CD4-positive, alpha-beta T cell (primary cell): Measurements from ENCODE around the gene RECQL5. TPM values are rescaled to one million over a fixed set of nuclear protein-coding genes. Genes with fewer than 3 reads are reported as not detected.

ENCODE experiments used
- ATAC-seq: fragments of 200-7000 bp; cut with Tn5 transposase; one replicate; pipeline ENCODE4 v1.10.0; 2022; ENCODE audit warnings: mild to moderate bottlenecking; ENCODE audit not compliant: poor library complexity
- CTCF ChIA-PET: fragments of 350-600 bp; sonication (Branson Sonifier 250); formaldehyde crosslinking; loops from one replicate; lab custom pipeline; 2021; ENCODE audit warnings: antibody characterized with exemption, inconsistent platforms; lab: Charles Lee
- POLR2A ChIA-PET: fragments of 350-600 bp; sonication (Branson Sonifier 250); formaldehyde crosslinking; loops from one replicate; lab custom pipeline; 2021; ENCODE audit warnings: antibody characterized with exemption, inconsistent platforms; lab: Charles Lee
- DNase-seq, 14 experiments: peaks; one replicate each; pipeline ENCODE4 v3.0.0-alpha.2; 2013 to 2020; ENCODE audit warnings: mixed read lengths in 2 of 14
- H3K27ac ChIP-seq, 2 donors: one replicate each; pipeline versions ENCODE4 v1.5.1 to v1.7.0; 2013; ENCODE audit warnings: low read length in 2 of 2, low read depth in 1 of 2, mild to moderate bottlenecking in 1 of 2
- H3K27me3 ChIP-seq, 2 experiments: 1 replicate in 1 of 2; 2 replicates in 1 of 2; pipeline versions ENCODE4 v1.6.1 to v1.7.0; 2013; ENCODE audit warnings: low read length in 2 of 2, control low read depth in 1 of 2, mild to moderate bottlenecking in 1 of 2, moderate library complexity in 1 of 2; ENCODE audit not compliant: insufficient read depth in 2 of 2, control insufficient read depth in 1 of 2
- H3K36me3 ChIP-seq: one replicate; pipeline ENCODE4 v1.6.1; 2013; ENCODE audit warnings: low read length, control low read depth; ENCODE audit not compliant: insufficient read depth
- H3K4me1 ChIP-seq: one replicate; pipeline ENCODE4 v1.6.1; 2013; ENCODE audit warnings: low read length, control low read depth; ENCODE audit not compliant: insufficient read depth
- H3K4me3 ChIP-seq: one replicate; pipeline ENCODE4 v1.5.1; 2013; ENCODE audit warnings: mild to moderate bottlenecking, low read length, moderate library complexity
- H3K9me3 ChIP-seq, 2 experiments: 1 replicate in 1 of 2; 2 replicates in 1 of 2; pipeline versions ENCODE4 v1.6.1 to v1.7.0; 2013; ENCODE audit warnings: low read length in 2 of 2, mild to moderate bottlenecking in 2 of 2, control low read depth in 1 of 2, moderate library complexity in 1 of 2; ENCODE audit not compliant: control insufficient read depth in 1 of 2, insufficient read depth in 1 of 2
- H3K27ac Mint-ChIP-seq: one replicate; pipeline ENCODE4 v1.8.0; 2020; ENCODE audit warnings: mixed read lengths
- H3K27me3 Mint-ChIP-seq: one replicate; pipeline ENCODE4 v1.8.0; 2021; ENCODE audit warnings: mixed read lengths
- H3K36me3 Mint-ChIP-seq: one replicate; pipeline ENCODE4 v1.8.0; 2021; ENCODE audit warnings: low read depth, mixed read lengths
- H3K4me1 Mint-ChIP-seq: one replicate; pipeline ENCODE4 v1.8.0; 2021; ENCODE audit warnings: low read depth, mixed read lengths
- H3K4me3 Mint-ChIP-seq: one replicate; pipeline ENCODE4 v1.8.0; 2020; ENCODE audit warnings: mild to moderate bottlenecking, mixed read lengths
- H3K9me3 Mint-ChIP-seq: one replicate; pipeline ENCODE4 v1.8.0; 2020; ENCODE audit warnings: mixed read lengths
- intact Hi-C, 2 experiments: fragments of 100-400 bp; cut with DNase I in 1 of 2; cut with micrococcal nuclease in 1 of 2; formaldehyde crosslinking; loops; one replicate each; pipeline versions ENCODE4 v1.15.1 to v1.9.0; 2023 to 2025; cut with DNase I, micrococcal nuclease
- total RNA-seq, 174 experiments: library from RNA in 2 of 174; stranded (reverse) in 2 of 174; gene quantifications; one replicate each; pipeline ENCODE4 v1.2.3 and lab custom pipeline; 2021 to 2026
- TF ChIP-seq, protein P1 (sequence below): fragments of 200-600 bp; IDR thresholded peaks from one replicate; pipeline ENCODE4 v1.8.0; 2022; ENCODE audit warnings: antibody characterized with exemption, mild to moderate bottlenecking

The RECQL5 gene
- total RNA-seq, 2 experiments from 2014 or later, result 16.4 to 17.7 TPM

DNA sequence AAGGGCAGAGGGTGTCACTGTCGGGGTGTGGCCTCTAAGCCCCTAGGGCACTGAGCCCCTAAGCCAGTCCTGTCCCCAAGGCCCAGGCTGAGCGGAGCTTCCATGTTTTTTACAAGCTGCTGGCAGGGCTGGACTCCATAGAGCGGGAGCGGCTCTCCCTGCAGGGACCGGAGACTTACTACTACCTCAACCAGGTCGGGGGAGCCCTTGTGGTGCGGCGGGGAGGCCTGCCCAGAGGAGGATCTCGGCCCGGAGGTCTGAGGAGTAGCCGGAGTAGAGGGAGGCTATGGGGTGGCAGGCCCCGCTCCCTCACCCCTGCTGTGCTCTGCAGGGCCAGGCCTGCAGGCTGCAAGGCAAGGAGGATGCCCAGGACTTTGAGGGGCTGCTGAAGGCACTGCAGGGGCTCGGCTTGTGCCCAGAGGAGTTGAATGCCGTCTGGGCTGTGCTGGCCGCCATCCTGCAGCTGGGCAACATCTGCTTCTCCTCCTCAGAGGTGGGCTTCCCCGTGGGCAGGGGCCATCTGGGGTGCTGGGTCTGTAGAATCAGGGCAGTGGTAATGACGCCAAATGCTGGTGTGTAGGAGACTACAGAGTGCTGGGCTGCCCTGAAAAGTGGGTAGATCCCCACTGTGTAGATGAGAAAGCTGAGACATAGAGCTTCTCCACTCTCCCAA is 74.5 kb downstream of the RECQL5 start:
- Histone ChIP-seq H3K27ac (no peak overlapping the region), H3K4me1 (peaks cover 30% of the 10 kb centered on the region), H3K36me3 (no peaks in the 10 kb centered on the region), H3K27me3 (no peaks in the 10 kb centered on the region), H3K9me3 (no peaks in the 10 kb centered on the region), H3K4me3 (no peak overlapping the region)
- ATAC-seq (no peak), DNase-seq (no peak)
- no peak overlapping the region for H3K4me3 Mint-ChIP-seq
- no peaks in the 10 kb centered on the region for H3K36me3 Mint-ChIP-seq
- ChIA-PET CTCF (no interaction called here), POLR2A (no interaction called here)
- H3K4me1 Mint-ChIP-seq, result peaks cover 11% of the 10 kb centered on the region
- H3K9me3 Mint-ChIP-seq, result no peaks in the 10 kb centered on the region
- H3K27me3 Mint-ChIP-seq, result no peaks in the 10 kb centered on the region
- no peak overlapping the region for H3K27ac Mint-ChIP-seq
- TF ChIP-seq, protein P1, sequence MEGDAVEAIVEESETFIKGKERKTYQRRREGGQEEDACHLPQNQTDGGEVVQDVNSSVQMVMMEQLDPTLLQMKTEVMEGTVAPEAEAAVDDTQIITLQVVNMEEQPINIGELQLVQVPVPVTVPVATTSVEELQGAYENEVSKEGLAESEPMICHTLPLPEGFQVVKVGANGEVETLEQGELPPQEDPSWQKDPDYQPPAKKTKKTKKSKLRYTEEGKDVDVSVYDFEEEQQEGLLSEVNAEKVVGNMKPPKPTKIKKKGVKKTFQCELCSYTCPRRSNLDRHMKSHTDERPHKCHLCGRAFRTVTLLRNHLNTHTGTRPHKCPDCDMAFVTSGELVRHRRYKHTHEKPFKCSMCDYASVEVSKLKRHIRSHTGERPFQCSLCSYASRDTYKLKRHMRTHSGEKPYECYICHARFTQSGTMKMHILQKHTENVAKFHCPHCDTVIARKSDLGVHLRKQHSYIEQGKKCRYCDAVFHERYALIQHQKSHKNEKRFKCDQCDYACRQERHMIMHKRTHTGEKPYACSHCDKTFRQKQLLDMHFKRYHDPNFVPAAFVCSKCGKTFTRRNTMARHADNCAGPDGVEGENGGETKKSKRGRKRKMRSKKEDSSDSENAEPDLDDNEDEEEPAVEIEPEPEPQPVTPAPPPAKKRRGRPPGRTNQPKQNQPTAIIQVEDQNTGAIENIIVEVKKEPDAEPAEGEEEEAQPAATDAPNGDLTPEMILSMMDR, result no peak
- intact Hi-C loops, result no loop called here

DNA sequence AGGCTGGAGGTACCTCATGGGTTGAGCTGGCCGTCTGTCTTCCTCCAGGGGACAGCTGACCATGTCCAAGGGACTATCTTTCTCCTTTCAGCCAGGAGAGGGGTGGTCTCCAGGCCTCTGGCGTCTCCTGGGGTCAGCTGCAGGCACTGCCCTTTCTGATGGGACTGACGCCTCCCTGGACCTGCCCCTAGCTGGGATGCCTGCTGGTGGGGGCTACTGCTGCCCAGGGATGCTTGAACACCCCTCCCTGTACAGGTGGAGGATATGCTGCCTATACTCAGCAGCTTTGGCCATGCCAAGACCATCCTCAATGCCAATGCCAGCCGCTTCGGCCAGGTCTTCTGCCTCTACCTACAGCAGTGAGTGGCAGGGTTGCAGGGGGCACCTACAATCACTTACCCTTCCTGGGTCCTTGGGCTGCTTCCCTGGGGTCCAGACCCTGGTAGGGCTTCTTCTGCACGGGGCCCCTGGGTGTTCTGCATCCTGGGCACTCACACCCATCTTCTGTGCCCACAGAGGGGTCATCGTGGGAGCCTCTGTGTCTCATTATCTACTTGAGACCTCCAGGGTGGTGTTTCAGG is 75.1 kb downstream of the RECQL5 start:
- peaks cover 11% of the 10 kb centered on the region for H3K4me1 Mint-ChIP-seq
- Histone ChIP-seq H3K4me1 (peaks cover 32% of the 10 kb centered on the region), H3K4me3 (no peak overlapping the region), H3K36me3 (no peaks in the 10 kb centered on the region), H3K27me3 (no peaks in the 10 kb centered on the region), H3K9me3 (no peaks in the 10 kb centered on the region), H3K27ac (no peak overlapping the region)
- no peak for DNase-seq
- no peak overlapping the region for H3K4me3 Mint-ChIP-seq
- ATAC-seq, result no peak
- H3K27ac Mint-ChIP-seq, result peak overlapping the region; percentile 9
- POLR2A ChIA-PET, result no interaction called here
- H3K27me3 Mint-ChIP-seq, result no peaks in the 10 kb centered on the region
- TF ChIP-seq, protein P1, result no peak
- CTCF ChIA-PET, result no interaction called here
- intact Hi-C loops, result no loop called here
- H3K9me3 Mint-ChIP-seq, result no peaks in the 10 kb centered on the region
- no peaks in the 10 kb centered on the region for H3K36me3 Mint-ChIP-seq

DNA sequence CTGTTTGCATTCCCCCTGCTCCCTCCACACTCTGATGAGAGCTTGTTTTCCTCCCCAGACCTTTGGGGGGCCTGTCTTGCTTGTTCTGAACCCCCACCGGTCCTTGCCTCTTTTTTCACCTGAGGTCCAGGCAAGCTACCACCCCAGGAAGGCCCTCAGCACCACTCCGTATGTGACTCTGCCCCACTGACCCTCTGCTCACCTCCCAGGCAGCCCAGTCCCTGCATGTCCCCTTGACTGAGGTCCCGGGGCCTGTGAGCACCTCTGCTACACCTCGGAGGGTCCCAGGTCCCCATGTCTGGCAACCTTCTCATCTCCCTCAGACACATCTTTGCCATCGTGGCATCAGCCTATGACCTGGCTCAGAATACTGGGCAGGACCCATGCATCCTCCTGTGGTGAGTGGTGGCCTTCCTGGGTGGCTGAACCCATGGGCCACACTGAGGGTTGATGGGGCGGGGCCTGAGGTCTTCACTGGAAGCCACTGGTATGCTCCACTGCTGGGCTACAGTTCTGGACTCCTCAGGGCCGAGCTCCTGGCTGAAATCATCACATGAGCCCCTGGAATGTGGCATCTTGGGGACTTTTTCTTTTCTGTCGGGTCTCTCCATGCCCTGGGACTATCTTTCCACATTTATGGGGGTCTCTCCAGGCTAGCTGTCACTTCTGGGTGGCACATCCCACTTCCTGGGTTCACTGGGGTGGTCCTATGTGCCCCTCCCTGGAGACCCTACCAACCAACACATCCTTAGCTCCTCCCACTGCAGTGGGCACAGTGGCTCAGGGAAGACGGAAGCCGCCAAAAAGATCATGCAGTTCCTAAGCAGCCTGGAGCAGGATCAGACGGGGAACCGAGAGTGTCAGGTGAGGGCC is 75.9 kb downstream of the RECQL5 start:
- H3K9me3 Mint-ChIP-seq, result no peaks in the 10 kb centered on the region
- ChIA-PET POLR2A (interaction anchor here (1.3 kb wide), 1 partner anchor 135 kb away, joined by 3 read pairs; the partner anchor contains the start of gene TMEM94), CTCF (no interaction called here)
- peak in 1 of 14 experiments; percentile 29 for DNase-seq
- H3K27me3 Mint-ChIP-seq, result no peaks in the 10 kb centered on the region
- TF ChIP-seq, protein P1, result no peak
- Histone ChIP-seq H3K27me3 (no peaks in the 10 kb centered on the region), H3K9me3 (no peaks in the 10 kb centered on the region), H3K27ac (no peak overlapping the region), H3K4me1 (peaks cover 32% of the 10 kb centered on the region), H3K36me3 (no peaks in the 10 kb centered on the region), H3K4me3 (no peak overlapping the region)
- ATAC-seq, result no peak
- no peaks in the 10 kb centered on the region for H3K36me3 Mint-ChIP-seq
- H3K4me3 Mint-ChIP-seq, result peak overlapping the region; percentile 76
- H3K4me1 Mint-ChIP-seq, result peaks cover 11% of the 10 kb centered on the region
- H3K27ac Mint-ChIP-seq, result peak overlapping the region; percentile 9
- intact Hi-C loops, result no loop called here
